ENCODE results near the gene PBRM1. TPM values are rescaled to one million over a fixed set of nuclear protein-coding genes. Genes with fewer than 3 reads are reported as not detected.

The PBRM1 gene
- total RNA-seq, 1 experiment from 2014 or later: 40.0 TPM

GRCh38 chr3:52522651-52523251 is 163.0 kb downstream of the PBRM1 start:
- ChIA-PET CTCF (no interaction called here), RAD21 (ENCODE audit: low non-redundant PET in 1 of 2, low total read pairs in 2 of 2, uncharacterized antibody in 2 of 2, unreplicated experiment in 2 of 2) (no interaction called here), POLR2A (no interaction called here)
- H3K4me2 ChIP-seq (ENCODE audit: low read length): no peak overlapping the region
- BruUV-seq (replicated peaks): no TSS peak
- peaks cover 0 to 3% of the 10 kb centered on the region in 2 experiments; a peak in 1 of 4 replicates for H3K4me1 ChIP-seq (ENCODE audit: control insufficient read depth in 1 of 2, insufficient read depth in 2 of 2, low read length in 2 of 2)
- no peak overlapping the region for H3K27ac ChIP-seq (ENCODE audit: low read depth, low read length)
- DNase-seq (ENCODE audit: low read depth, low spot score): no peak
- no peak for ATAC-seq
- H4K20me1 ChIP-seq (ENCODE audit: insufficient read depth): no peaks in the 10 kb centered on the region
- no peak for TF ChIP-seq ZFX (IDR thresholded peaks at IDR 0.05)
- no peak for TF ChIP-seq EZH2 (IDR thresholded peaks at IDR 0.05)
- TF ChIP-seq YY1 (IDR thresholded peaks at IDR 0.05; ENCODE audit: extremely low read depth, insufficient replicate concordance, low read depth, low read length): no peak
- no peaks in the 10 kb centered on the region for H3K9me3 ChIP-seq (ENCODE audit: control insufficient read depth in 1 of 2, insufficient read depth in 1 of 2, low read depth in 1 of 2, low read length in 2 of 2)
- no peak overlapping the region for H3K4me3 ChIP-seq (replicated peaks in 1 of 2; ENCODE audit: low read depth in 1 of 2, low read length in 2 of 2)
- no peaks in the 10 kb centered on the region for H3K79me2 ChIP-seq (ENCODE audit: insufficient read depth, low read length)
- H3K27me3 ChIP-seq (ENCODE audit: insufficient read depth, low read length): no peaks in the 10 kb centered on the region
- H2AFZ ChIP-seq (ENCODE audit: low read depth, low read length, poor library complexity, severe bottlenecking): no peak overlapping the region
- H3K9ac ChIP-seq (ENCODE audit: low read length): no peak overlapping the region
- H3K36me3 ChIP-seq (ENCODE audit: control insufficient read depth in 1 of 2, insufficient read depth in 2 of 2, low read length in 2 of 2): peaks cover 8 to 12% of the 10 kb centered on the region in 2 experiments
- no peaks in the 10 kb centered on the region for H3K9me2 ChIP-seq (ENCODE audit: insufficient read depth)
- intact Hi-C loops (cut with micrococcal nuclease): no loop called here

- no TSS peak for BruUV-seq (replicated peaks)
- ChIA-PET POLR2A (no interaction called here), RAD21 (ENCODE audit: low non-redundant PET in 1 of 2, low total read pairs in 2 of 2, uncharacterized antibody in 2 of 2, unreplicated experiment in 2 of 2) (no interaction called here), CTCF (no interaction called here)
- H3K79me2 ChIP-seq (ENCODE audit: insufficient read depth, low read length): no peaks in the 10 kb centered on the region
- no peak overlapping the region for H3K27ac ChIP-seq (ENCODE audit: low read depth, low read length)
- no peaks in the 10 kb centered on the region for H3K27me3 ChIP-seq (ENCODE audit: insufficient read depth, low read length)
- H3K4me3 ChIP-seq (replicated peaks in 1 of 2; ENCODE audit: low read depth in 1 of 2, low read length in 2 of 2): no peak overlapping the region
- H3K9me2 ChIP-seq (ENCODE audit: insufficient read depth): no peaks in the 10 kb centered on the region
- no peaks in the 10 kb centered on the region for H3K9me3 ChIP-seq (ENCODE audit: control insufficient read depth in 1 of 2, insufficient read depth in 1 of 2, low read depth in 1 of 2, low read length in 2 of 2)
- ATAC-seq: no peak
- H2AFZ ChIP-seq (ENCODE audit: low read depth, low read length, poor library complexity, severe bottlenecking): no peak overlapping the region
- H3K4me1 ChIP-seq (ENCODE audit: control insufficient read depth in 1 of 2, insufficient read depth in 2 of 2, low read length in 2 of 2): peaks cover 0 to 3% of the 10 kb centered on the region in 2 experiments; a peak in 1 of 4 replicates
- DNase-seq (ENCODE audit: low read depth, low spot score): no peak
- no peaks in the 10 kb centered on the region for H4K20me1 ChIP-seq (ENCODE audit: insufficient read depth)
- H3K4me2 ChIP-seq (ENCODE audit: low read length): no peak overlapping the region
- H3K9ac ChIP-seq (ENCODE audit: low read length): no peak overlapping the region
- H3K36me3 ChIP-seq (ENCODE audit: control insufficient read depth in 1 of 2, insufficient read depth in 2 of 2, low read length in 2 of 2): peaks cover 1 to 6% of the 10 kb centered on the region in 2 experiments; a peak in 3 of 4 replicates
- intact Hi-C loops (cut with micrococcal nuclease): no loop called here
- TF ChIP-seq MAX (IDR thresholded peaks at IDR 0.05) (no peak), SP1 (IDR thresholded peaks at IDR 0.05; ENCODE audit: low read depth) (no peak), CBX3 (IDR thresholded peaks at IDR 0.05; ENCODE audit: low read depth) (no peak), CEBPB (IDR thresholded peaks at IDR 0.05; ENCODE audit: low read depth) (no peak), SRF (IDR thresholded peaks at IDR 0.05; ENCODE audit: low read depth) (no peak), RAD21 (IDR thresholded peaks at IDR 0.05; ENCODE audit: low read depth) (no peak), CTCF (IDR thresholded peaks at IDR 0.05 in 2 of 3, conservative IDR thresholded peaks at IDR 0.05 in 1 of 3; ENCODE audit: borderline replicate concordance in 1 of 3, insufficient read depth in 1 of 3, low read depth in 2 of 3, low read length in 2 of 3) (no peak), ATF3 (IDR thresholded peaks at IDR 0.05) (no peak), EZH2 (IDR thresholded peaks at IDR 0.05) (no peak), EZH2phosphoT487 (IDR thresholded peaks at IDR 0.05; ENCODE audit: borderline replicate concordance) (no peak), ZBTB33 (IDR thresholded peaks at IDR 0.05; ENCODE audit: extremely low read depth, insufficient replicate concordance, low read length) (no peak), SIN3A (IDR thresholded peaks at IDR 0.05; ENCODE audit: low read depth) (no peak), TCF7L2 (IDR thresholded peaks at IDR 0.05; ENCODE audit: borderline replicate concordance, extremely low read depth, insufficient read depth, insufficient read length) (no peak)
Observed at GRCh38 chr3:52521881-52522650, 163.6 kb downstream of the PBRM1 start.

All from HCT116 (cell line).